Hippocampal formation (tissue), 2 donors: Measurements from ENCODE around the gene FAM78B.

Source experiments
- DNase-seq, 2 donors: peaks; one replicate each; lab custom pipeline; 2025; lab: John Stamatoyannopoulos, UW

The FAM78B gene

GRCh38 chr1:166166698-166167571 lies at the start of gene FAM78B:
FAM78B (minus strand) TSS chr1:166167001; CDS start chr1:166166248, 753 bp downstream.
- DNase-seq, result peak; percentile 38 to 61

GRCh38 chr1:166202546-166202945 lies 35.7 kb upstream of the FAM78B start:
- no peak for DNase-seq

GRCh38 chr1:166200743-166201142 lies 33.9 kb upstream of the FAM78B start:
- no peak for DNase-seq

GRCh38 chr1:166197597-166197996 lies 30.8 kb upstream of the FAM78B start:
- no peak for DNase-seq

- DNase-seq, result no peak
Measured at GRCh38 chr1:166197141-166197540, 30.3 kb upstream of the FAM78B start.

- DNase-seq, result no peak
Measured at GRCh38 chr1:166193057-166193698, 26.4 kb upstream of the FAM78B start.

GRCh38 chr1:166190400-166190799 lies 23.6 kb upstream of the FAM78B start:
- no peak for DNase-seq

GRCh38 chr1:166189126-166189525 lies 22.3 kb upstream of the FAM78B start:
- DNase-seq, result no peak

GRCh38 chr1:166185526-166185925 lies 18.7 kb upstream of the FAM78B start:
- no peak for DNase-seq

GRCh38 chr1:166184897-166185296 lies 18.1 kb upstream of the FAM78B start:
- DNase-seq, result no peak

- no peak for DNase-seq
Measured at GRCh38 chr1:166184012-166184411, 17.2 kb upstream of the FAM78B start.

GRCh38 chr1:166182281-166182680 lies 15.5 kb upstream of the FAM78B start:
- DNase-seq, result no peak

GRCh38 chr1:166176416-166176815 lies 9.6 kb upstream of the FAM78B start:
- DNase-seq, result no peak

GRCh38 chr1:166175032-166175431 lies 8.2 kb upstream of the FAM78B start:
- no peak for DNase-seq

- no peak for DNase-seq
Measured at GRCh38 chr1:166174108-166174507, 7.3 kb upstream of the FAM78B start.

GRCh38 chr1:166172106-166172505 lies 5.3 kb upstream of the FAM78B start:
- no peak for DNase-seq

- no peak for DNase-seq
Measured at GRCh38 chr1:166170726-166171125, 3.9 kb upstream of the FAM78B start.

- DNase-seq, result no peak
Measured at GRCh38 chr1:166170075-166170474, 3.3 kb upstream of the FAM78B start.

- DNase-seq, result no peak
Measured at GRCh38 chr1:166169182-166169581, 2.4 kb upstream of the FAM78B start.

GRCh38 chr1:166167572-166167925 lies 748 bp upstream of the FAM78B start:
- DNase-seq, result no peak

- DNase-seq, result no peak
Measured at GRCh38 chr1:166166329-166166697, 488 bp downstream of the FAM78B start.

- no peak for DNase-seq
Measured at GRCh38 chr1:166165661-166166328, 1.0 kb downstream of the FAM78B start.
